ENCODE measurements around the gene ETV2. TPM values are rescaled to one million over a fixed set of nuclear protein-coding genes. Genes with fewer than 3 reads are reported as not detected.

Gene ETV2
- total RNA-seq, 1 experiment from 2014 or later, result 1.5 TPM

GRCh38 chr19:35692010-35692409 is 50.5 kb downstream of the ETV2 start:
- RAD21 ChIA-PET (ENCODE audit: low non-redundant PET in 1 of 2, low total read pairs in 2 of 2, uncharacterized antibody in 2 of 2, unreplicated experiment in 2 of 2), result no interaction called here
- Histone ChIP-seq H3K9ac (ENCODE audit: low read length) (no peak overlapping the region), H4K20me1 (ENCODE audit: insufficient read depth) (no peaks in the 10 kb centered on the region), H3K27me3 (ENCODE audit: insufficient read depth, low read length) (no peaks in the 10 kb centered on the region), H3K36me3 (ENCODE audit: control insufficient read depth in 1 of 2, insufficient read depth in 2 of 2, low read length in 2 of 2) (no peaks in the 10 kb centered on the region), H3K27ac (ENCODE audit: low read depth, low read length) (no peak overlapping the region), H3K9me3 (ENCODE audit: control insufficient read depth in 1 of 2, insufficient read depth in 1 of 2, low read depth in 1 of 2, low read length in 2 of 2) (no peaks in the 10 kb centered on the region), H3K79me2 (ENCODE audit: insufficient read depth, low read length) (no peaks in the 10 kb centered on the region), H3K4me3 (replicated peaks in 1 of 2; ENCODE audit: low read depth in 1 of 2, low read length in 2 of 2) (no peak overlapping the region), H2AFZ (ENCODE audit: low read depth, low read length, poor library complexity, severe bottlenecking) (no peak overlapping the region), H3K4me2 (ENCODE audit: low read length) (no peak overlapping the region), H3K9me2 (ENCODE audit: insufficient read depth) (no peaks in the 10 kb centered on the region), H3K4me1 (ENCODE audit: control insufficient read depth in 1 of 2, insufficient read depth in 2 of 2, low read length in 2 of 2) (peaks cover 5 to 9% of the 10 kb centered on the region in 2 experiments; a peak in 2 of 4 replicates)
- POLR2A ChIA-PET, result no interaction called here
- ATAC-seq (no peak), DNase-seq (ENCODE audit: low read depth, low spot score) (no peak)
- CTCF ChIA-PET, result interaction anchor here (1.0 to 1.1 kb wide), 2 partner anchors 11 to 143 kb away, joined by 3 to 10 read pairs; no protein-coding TSS in a partner anchor
- TF ChIP-seq MAX (IDR thresholded peaks at IDR 0.05), result no peak
- TF ChIP-seq RAD21 (IDR thresholded peaks at IDR 0.05; ENCODE audit: low read depth), result peak; percentile 29; the same call in 1 of the 2 replicates
- no peak for TF ChIP-seq POLR2A (IDR thresholded peaks at IDR 0.05; ENCODE audit: borderline replicate concordance, extremely low read depth, insufficient read depth, insufficient read length)
- TF ChIP-seq SRF (IDR thresholded peaks at IDR 0.05; ENCODE audit: low read depth), result no peak
- intact Hi-C loops (cut with micrococcal nuclease), result loop anchor here (5.0 kb wide), 1 partner anchor 190 kb away; no protein-coding TSS in a partner anchor
- no TSS peak for BruUV-seq (replicated peaks)

- no peak for DNase-seq (ENCODE audit: low read depth, low spot score)
- peaks cover 5 to 9% of the 10 kb centered on the region in 2 experiments; a peak in 2 of 4 replicates for H3K4me1 ChIP-seq (ENCODE audit: control insufficient read depth in 1 of 2, insufficient read depth in 2 of 2, low read length in 2 of 2)
- BruUV-seq (replicated peaks), result no TSS peak
- POLR2A ChIA-PET, result no interaction called here
- no peak for TF ChIP-seq ATF3 (IDR thresholded peaks at IDR 0.05)
- TF ChIP-seq SP1 (IDR thresholded peaks at IDR 0.05; ENCODE audit: low read depth), result no peak
- TF ChIP-seq SRF (IDR thresholded peaks at IDR 0.05; ENCODE audit: low read depth), result no peak
- no peak for TF ChIP-seq CTCF (IDR thresholded peaks at IDR 0.05 in 2 of 3, conservative IDR thresholded peaks at IDR 0.05 in 1 of 3; ENCODE audit: borderline replicate concordance in 1 of 3, insufficient read depth in 1 of 3, low read depth in 2 of 3, low read length in 2 of 3)
- no peak for TF ChIP-seq CBX3 (IDR thresholded peaks at IDR 0.05; ENCODE audit: low read depth)
- no peak for TF ChIP-seq ELF1 (IDR thresholded peaks at IDR 0.05; ENCODE audit: borderline replicate concordance, low read depth)
- no peak for TF ChIP-seq RAD21 (IDR thresholded peaks at IDR 0.05; ENCODE audit: low read depth)
- TF ChIP-seq SIN3A (IDR thresholded peaks at IDR 0.05; ENCODE audit: low read depth), result no peak
- no peak overlapping the region for H3K27ac ChIP-seq (ENCODE audit: low read depth, low read length)
- intact Hi-C loops (cut with micrococcal nuclease), result loop anchor here (1.0 to 5.0 kb wide), 2 partner anchors 189 to 238 kb away; no protein-coding TSS in a partner anchor
- H2AFZ ChIP-seq (ENCODE audit: low read depth, low read length, poor library complexity, severe bottlenecking), result peak overlapping the region; percentile 54
- CTCF ChIA-PET, result interaction anchor here (0.9 to 1.9 kb wide), 5 partner anchors 9 to 241 kb away, joined by 3 to 10 read pairs (median 4); no protein-coding TSS in a partner anchor
- no peaks in the 10 kb centered on the region for H3K9me2 ChIP-seq (ENCODE audit: insufficient read depth)
- H3K9me3 ChIP-seq (ENCODE audit: control insufficient read depth in 1 of 2, insufficient read depth in 1 of 2, low read depth in 1 of 2, low read length in 2 of 2), result no peaks in the 10 kb centered on the region
- RAD21 ChIA-PET (ENCODE audit: low non-redundant PET in 1 of 2, low total read pairs in 2 of 2, uncharacterized antibody in 2 of 2, unreplicated experiment in 2 of 2), result no interaction called here
- no peak overlapping the region for H3K4me3 ChIP-seq (replicated peaks in 1 of 2; ENCODE audit: low read depth in 1 of 2, low read length in 2 of 2)
- H3K79me2 ChIP-seq (ENCODE audit: insufficient read depth, low read length), result no peaks in the 10 kb centered on the region
- ATAC-seq, result peak; percentile 48
- no peaks in the 10 kb centered on the region for H3K27me3 ChIP-seq (ENCODE audit: insufficient read depth, low read length)
- no peaks in the 10 kb centered on the region for H4K20me1 ChIP-seq (ENCODE audit: insufficient read depth)
- H3K4me2 ChIP-seq (ENCODE audit: low read length), result 0 out of 2 replicates have a peak overlapping the region, but pooled peaks have one; percentile 14
- no peaks in the 10 kb centered on the region for H3K36me3 ChIP-seq (ENCODE audit: control insufficient read depth in 1 of 2, insufficient read depth in 2 of 2, low read length in 2 of 2)
- H3K9ac ChIP-seq (ENCODE audit: low read length), result no peak overlapping the region
Observed at GRCh38 chr19:35693422-35693821, 51.9 kb downstream of the ETV2 start.

All from HCT116 (cell line).